ENCODE measurements around the gene MAP10. TPM values are rescaled to one million over a fixed set of nuclear protein-coding genes. Genes with fewer than 3 reads are reported as not detected.

The MAP10 gene
- total and polyA plus RNA-seq, 2 donors (not counting 1 experiment from before 2014, with no cell fraction given): 0.98 to 2.6 TPM

DNA sequence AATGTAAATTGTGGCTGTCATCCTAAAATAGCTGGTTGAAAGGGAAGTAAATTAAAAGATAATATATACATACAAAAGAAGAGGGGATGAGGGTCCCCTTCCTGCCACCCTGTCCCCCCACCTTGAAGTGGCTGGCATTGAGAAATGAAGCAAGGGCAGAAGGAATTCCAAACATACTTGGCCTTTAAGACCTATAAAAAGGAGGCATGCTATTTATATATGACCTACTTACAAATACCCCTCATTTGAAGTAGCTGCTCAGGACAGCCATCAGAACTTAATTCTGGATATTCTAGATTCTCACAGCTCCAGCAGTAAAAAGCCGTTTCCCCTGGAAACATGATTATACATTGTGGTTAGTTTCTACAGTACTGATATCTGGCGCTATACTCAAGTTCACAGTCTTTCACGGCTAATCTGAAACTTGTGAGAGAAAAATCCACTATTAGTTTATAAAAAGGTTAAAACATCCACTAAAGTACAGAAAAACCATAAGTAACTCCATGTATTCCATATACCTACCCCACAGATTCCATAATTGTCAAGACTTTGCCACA lies 9.6 kb upstream of the MAP10 start:
- Histone ChIP-seq H3K9me3 (ENCODE audit: control insufficient read depth, insufficient read depth, low read depth, low read length) (no peaks in the 10 kb centered on the region), H3K4me1 (ENCODE audit: control insufficient read depth, extremely low read depth, insufficient read depth, low read length) (no peaks in the 10 kb centered on the region), H3K79me2 (ENCODE audit: control insufficient read depth, insufficient read depth, low read length) (no peaks in the 10 kb centered on the region), H3K4me3 (replicated peaks in 1 of 4; ENCODE audit: control extremely low read depth in 1 of 4, insufficient read depth in 1 of 4, low read depth in 3 of 4, low read length in 4 of 4) (no peak overlapping the region), H3K36me3 (ENCODE audit: control insufficient read depth, insufficient read depth, low read length) (no peaks in the 10 kb centered on the region), H3K9ac (ENCODE audit: insufficient read depth, low read length) (no peak overlapping the region), H3K27me3 (ENCODE audit: control insufficient read depth, insufficient read depth, low read length) (no peaks in the 10 kb centered on the region), H4K20me1 (ENCODE audit: control insufficient read depth, extremely low read depth, insufficient read depth, low read length) (no peaks in the 10 kb centered on the region), H3K27ac (ENCODE audit: insufficient read depth, low read length) (no peak overlapping the region), H2AFZ (ENCODE audit: low read length) (no peak overlapping the region), H3K4me2 (ENCODE audit: extremely low read depth, insufficient read depth, low read length) (no peak overlapping the region)
- DNase-seq (ENCODE audit: low read depth in 2 of 2): no peak
- TF ChIP-seq EZH2 (IDR thresholded peaks at IDR 0.05; ENCODE audit: low read length, missing control alignments): no peak
- TF ChIP-seq, protein P1, sequence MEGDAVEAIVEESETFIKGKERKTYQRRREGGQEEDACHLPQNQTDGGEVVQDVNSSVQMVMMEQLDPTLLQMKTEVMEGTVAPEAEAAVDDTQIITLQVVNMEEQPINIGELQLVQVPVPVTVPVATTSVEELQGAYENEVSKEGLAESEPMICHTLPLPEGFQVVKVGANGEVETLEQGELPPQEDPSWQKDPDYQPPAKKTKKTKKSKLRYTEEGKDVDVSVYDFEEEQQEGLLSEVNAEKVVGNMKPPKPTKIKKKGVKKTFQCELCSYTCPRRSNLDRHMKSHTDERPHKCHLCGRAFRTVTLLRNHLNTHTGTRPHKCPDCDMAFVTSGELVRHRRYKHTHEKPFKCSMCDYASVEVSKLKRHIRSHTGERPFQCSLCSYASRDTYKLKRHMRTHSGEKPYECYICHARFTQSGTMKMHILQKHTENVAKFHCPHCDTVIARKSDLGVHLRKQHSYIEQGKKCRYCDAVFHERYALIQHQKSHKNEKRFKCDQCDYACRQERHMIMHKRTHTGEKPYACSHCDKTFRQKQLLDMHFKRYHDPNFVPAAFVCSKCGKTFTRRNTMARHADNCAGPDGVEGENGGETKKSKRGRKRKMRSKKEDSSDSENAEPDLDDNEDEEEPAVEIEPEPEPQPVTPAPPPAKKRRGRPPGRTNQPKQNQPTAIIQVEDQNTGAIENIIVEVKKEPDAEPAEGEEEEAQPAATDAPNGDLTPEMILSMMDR (conservative IDR thresholded peaks at IDR 0.05 in 1 of 2, IDR thresholded peaks at IDR 0.05 in 1 of 2; ENCODE audit: low read depth in 1 of 2, low read length in 2 of 2): no peak

DNA sequence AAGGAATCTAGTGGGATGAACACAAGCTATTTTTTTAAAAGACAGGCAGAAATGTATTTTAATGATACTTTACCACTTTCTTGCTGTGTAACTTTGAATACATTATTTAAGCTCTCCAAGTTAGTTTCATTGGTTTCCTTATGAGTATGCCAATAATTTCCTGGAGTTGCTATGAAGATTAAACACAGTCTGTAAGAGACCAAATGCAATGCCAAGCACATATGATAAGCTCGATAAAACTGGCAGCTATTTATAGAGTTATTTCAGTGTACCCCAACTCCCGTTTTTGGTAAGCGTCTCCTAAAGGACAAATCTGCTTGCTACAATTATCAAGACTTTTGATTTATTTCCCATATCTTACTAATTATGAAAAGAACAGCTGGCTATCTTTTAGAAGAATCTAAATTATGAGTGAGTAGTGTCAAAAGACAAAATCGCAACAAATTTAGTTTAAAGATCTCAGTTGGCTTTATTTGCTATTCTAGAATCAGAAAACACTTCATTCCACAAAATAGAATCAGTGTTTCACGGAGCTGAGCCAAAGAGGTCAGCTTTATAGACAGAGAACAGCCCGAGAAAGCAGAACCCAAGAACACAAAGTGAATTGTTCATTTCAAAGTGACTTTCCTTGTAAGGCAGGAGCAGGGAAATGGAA lies 7.2 kb upstream of the MAP10 start:
- Histone ChIP-seq H3K9me3 (ENCODE audit: control insufficient read depth, insufficient read depth, low read depth, low read length) (no peaks in the 10 kb centered on the region), H3K79me2 (ENCODE audit: control insufficient read depth, insufficient read depth, low read length) (no peaks in the 10 kb centered on the region), H3K4me2 (ENCODE audit: extremely low read depth, insufficient read depth, low read length) (no peak overlapping the region), H3K4me3 (replicated peaks in 1 of 4; ENCODE audit: control extremely low read depth in 1 of 4, insufficient read depth in 1 of 4, low read depth in 3 of 4, low read length in 4 of 4) (peak overlapping the region in 1 of 4 experiments; percentile 4), H4K20me1 (ENCODE audit: control insufficient read depth, extremely low read depth, insufficient read depth, low read length) (no peaks in the 10 kb centered on the region), H2AFZ (ENCODE audit: low read length) (peak overlapping the region; percentile 29), H3K27ac (ENCODE audit: insufficient read depth, low read length) (no peak overlapping the region), H3K36me3 (ENCODE audit: control insufficient read depth, insufficient read depth, low read length) (no peaks in the 10 kb centered on the region), H3K9ac (ENCODE audit: insufficient read depth, low read length) (no peak overlapping the region), H3K4me1 (ENCODE audit: control insufficient read depth, extremely low read depth, insufficient read depth, low read length) (no peaks in the 10 kb centered on the region), H3K27me3 (ENCODE audit: control insufficient read depth, insufficient read depth, low read length) (no peaks in the 10 kb centered on the region)
- DNase-seq (ENCODE audit: low read depth in 2 of 2): no peak
- TF ChIP-seq, protein P1 (conservative IDR thresholded peaks at IDR 0.05 in 1 of 2, IDR thresholded peaks at IDR 0.05 in 1 of 2; ENCODE audit: low read depth in 1 of 2, low read length in 2 of 2): no peak
- no peak for TF ChIP-seq EZH2 (IDR thresholded peaks at IDR 0.05; ENCODE audit: low read length, missing control alignments)

DNA sequence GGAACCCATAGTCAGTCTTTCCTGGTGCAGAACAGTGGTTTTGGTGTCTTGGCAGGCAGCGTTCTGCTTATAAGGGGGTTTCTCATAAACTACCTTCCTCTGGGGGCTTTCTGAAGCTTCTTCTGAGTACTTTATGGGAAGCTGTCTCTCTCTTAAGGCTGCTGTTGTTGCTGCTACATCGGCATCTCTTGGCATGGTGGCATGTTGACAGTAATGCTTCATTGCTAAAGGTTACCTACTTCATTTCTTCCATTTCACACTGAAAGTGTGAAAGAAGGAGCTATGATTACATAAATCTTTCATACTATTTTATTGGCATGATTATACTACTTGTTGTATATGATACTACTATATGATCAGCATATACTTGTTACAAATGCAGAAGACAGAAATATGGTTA lies 6.3 kb upstream of the MAP10 start:
- TF ChIP-seq, protein P1 (conservative IDR thresholded peaks at IDR 0.05 in 1 of 2, IDR thresholded peaks at IDR 0.05 in 1 of 2; ENCODE audit: low read depth in 1 of 2, low read length in 2 of 2): no peak
- no peak for TF ChIP-seq EZH2 (IDR thresholded peaks at IDR 0.05; ENCODE audit: low read length, missing control alignments)

More for the DNA sequence above, 6.3 kb upstream of the MAP10 start:
- Histone ChIP-seq H3K9ac (ENCODE audit: insufficient read depth, low read length) (no peak overlapping the region), H3K4me3 (replicated peaks in 1 of 4; ENCODE audit: control extremely low read depth in 1 of 4, insufficient read depth in 1 of 4, low read depth in 3 of 4, low read length in 4 of 4) (no peak overlapping the region), H4K20me1 (ENCODE audit: control insufficient read depth, extremely low read depth, insufficient read depth, low read length) (no peaks in the 10 kb centered on the region), H3K79me2 (ENCODE audit: control insufficient read depth, insufficient read depth, low read length) (no peaks in the 10 kb centered on the region), H3K9me3 (ENCODE audit: control insufficient read depth, insufficient read depth, low read depth, low read length) (no peaks in the 10 kb centered on the region), H3K4me1 (ENCODE audit: control insufficient read depth, extremely low read depth, insufficient read depth, low read length) (no peaks in the 10 kb centered on the region), H3K4me2 (ENCODE audit: extremely low read depth, insufficient read depth, low read length) (no peak overlapping the region), H2AFZ (ENCODE audit: low read length) (no peak overlapping the region), H3K27ac (ENCODE audit: insufficient read depth, low read length) (no peak overlapping the region), H3K36me3 (ENCODE audit: control insufficient read depth, insufficient read depth, low read length) (no peaks in the 10 kb centered on the region), H3K27me3 (ENCODE audit: control insufficient read depth, insufficient read depth, low read length) (no peaks in the 10 kb centered on the region)
- DNase-seq (ENCODE audit: low read depth in 2 of 2): no peak
